Posterior vena cava (tissue), 2 donors: Measurements from ENCODE around the gene FAM53B. TPM values are rescaled to one million over a fixed set of nuclear protein-coding genes. Genes with fewer than 3 reads are reported as not detected.
"Not testable (repeated sequence)": the region's sequence is repeated elsewhere in the genome, so short reads cannot be mapped to it uniquely, and the experiment has no call there.

ENCODE experiments used
- DNase-seq: peaks from one replicate; pipeline ENCODE4 v3.0.0-alpha.2; 2020; ENCODE audit warnings: low spot score
- intact Hi-C, 2 donors: fragments of 100-400 bp; cut with DNase I; formaldehyde crosslinking; loops; one replicate each; pipeline versions ENCODE4 v1.14.1 to v1.14.2; 2022 to 2023
- long read RNA-seq, 2 donors: library from polyadenylated mRNA; unstranded; transcript quantifications; one replicate each; pipeline ENCODE4 v2.0.0, GENCODE V29; 2020 to 2021
- total RNA-seq, 2 donors: library from RNA; stranded (reverse); fragmentation: NEBNext Ultra II Directional; extraction: Animal tissue kit (Norgen Biotek cat#: 25700); gene quantifications; one replicate each; pipeline ENCODE4 v1.2.1, GENCODE V29; 2021
- donor health status: DM: yes; HTN: yes; CAD: no.
- donor health status: DM: yes; HTN: yes; CAD: no.

The FAM53B gene, protein sequence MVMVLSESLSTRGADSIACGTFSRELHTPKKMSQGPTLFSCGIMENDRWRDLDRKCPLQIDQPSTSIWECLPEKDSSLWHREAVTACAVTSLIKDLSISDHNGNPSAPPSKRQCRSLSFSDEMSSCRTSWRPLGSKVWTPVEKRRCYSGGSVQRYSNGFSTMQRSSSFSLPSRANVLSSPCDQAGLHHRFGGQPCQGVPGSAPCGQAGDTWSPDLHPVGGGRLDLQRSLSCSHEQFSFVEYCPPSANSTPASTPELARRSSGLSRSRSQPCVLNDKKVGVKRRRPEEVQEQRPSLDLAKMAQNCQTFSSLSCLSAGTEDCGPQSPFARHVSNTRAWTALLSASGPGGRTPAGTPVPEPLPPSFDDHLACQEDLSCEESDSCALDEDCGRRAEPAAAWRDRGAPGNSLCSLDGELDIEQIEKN
- total RNA-seq, result 10 to 100 TPM; 15.6 to 21.4 TPM
- long read RNA-seq, donor 1, full-length matches to known transcripts, result 1 of 7 reads
- long read RNA-seq, donor 1, partial matches to known transcripts, result 0 of 7 reads
- long read RNA-seq, donor 1, other reads (novel, unspliced or antisense), result 6 of 7 reads
- long read RNA-seq, donor 2, partial matches to known transcripts, result 0 of 13 reads
- long read RNA-seq, donor 2, other reads (novel, unspliced or antisense), result 13 of 13 reads

DNA sequence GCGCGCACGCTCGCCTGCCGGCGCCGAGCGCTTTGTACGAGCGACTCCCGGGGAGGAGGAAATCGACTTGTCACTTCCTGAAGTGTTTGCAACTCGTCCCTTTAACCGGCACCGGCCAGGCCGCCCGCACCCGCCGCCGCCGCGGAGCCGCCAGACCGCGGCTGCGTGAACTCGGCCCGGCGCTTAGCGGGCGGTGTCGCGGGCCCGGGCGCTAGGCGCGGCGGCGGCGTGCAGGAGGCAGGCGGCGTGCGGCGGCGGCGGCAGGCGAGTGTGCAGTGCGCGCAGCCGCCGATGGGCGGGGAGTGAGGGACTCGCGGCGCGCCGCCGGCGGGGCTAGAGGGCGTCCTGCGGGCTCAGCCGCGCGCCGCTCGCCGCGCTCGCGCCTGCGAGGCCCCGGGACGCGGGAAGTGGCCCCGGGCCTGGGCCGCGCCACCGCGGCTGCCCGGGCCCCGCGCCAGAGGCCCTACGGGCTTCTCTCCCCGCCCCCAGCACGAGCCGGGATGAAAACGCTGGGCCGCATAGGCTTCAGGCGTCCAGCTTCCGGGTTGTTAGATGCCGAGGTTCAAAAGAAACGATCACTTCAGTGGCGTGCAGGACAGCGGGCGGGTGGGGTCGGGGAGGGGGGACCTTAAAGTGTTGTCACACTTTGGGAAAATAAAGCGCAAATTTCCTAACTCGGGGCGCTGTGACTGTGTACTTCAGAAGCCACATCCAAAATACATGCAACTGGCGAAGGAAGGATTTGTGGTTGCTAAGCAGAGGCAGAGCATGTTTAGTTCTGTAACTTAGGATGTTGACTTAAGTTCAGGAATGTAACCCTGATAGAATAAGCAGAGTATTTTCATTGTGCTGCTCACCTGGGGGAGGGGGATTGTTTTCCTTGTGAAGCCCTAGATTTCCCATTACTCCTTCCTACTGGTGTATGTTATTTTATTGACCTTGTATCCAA is at the start of gene FAM53B:
Gene FAM53B (minus strand): TSS at position 277 of the 949 bp plus-strand sequence. CDS start 37,665 bp downstream, outside the sequence.
- intact Hi-C loops, result loop anchor here in 1 of 2 donors (5.0 kb wide), 3 partner anchors 42 to 212 kb away; no protein-coding TSS in a partner anchor
- DNase-seq, result peak; percentile 94

DNA sequence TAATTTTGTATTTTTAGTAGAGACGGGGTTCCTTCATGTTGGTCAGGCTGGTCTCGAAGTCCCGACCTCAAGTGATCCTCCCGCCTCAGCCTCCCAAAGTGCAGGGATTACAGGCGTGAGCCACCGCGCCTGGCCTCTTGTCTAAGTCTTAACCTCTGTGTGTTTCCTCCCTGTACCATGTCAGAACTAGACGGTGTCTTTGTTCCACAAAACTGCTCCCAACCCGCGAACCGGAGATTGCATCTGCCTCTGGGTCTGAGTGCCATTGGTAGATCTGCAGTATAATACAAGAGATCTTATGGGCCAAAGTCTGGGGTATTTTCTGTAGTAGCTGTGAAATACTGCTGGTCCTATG is 48.8 kb upstream of the FAM53B start:
- intact Hi-C loops, result no loop called here
- no peak for DNase-seq

DNA sequence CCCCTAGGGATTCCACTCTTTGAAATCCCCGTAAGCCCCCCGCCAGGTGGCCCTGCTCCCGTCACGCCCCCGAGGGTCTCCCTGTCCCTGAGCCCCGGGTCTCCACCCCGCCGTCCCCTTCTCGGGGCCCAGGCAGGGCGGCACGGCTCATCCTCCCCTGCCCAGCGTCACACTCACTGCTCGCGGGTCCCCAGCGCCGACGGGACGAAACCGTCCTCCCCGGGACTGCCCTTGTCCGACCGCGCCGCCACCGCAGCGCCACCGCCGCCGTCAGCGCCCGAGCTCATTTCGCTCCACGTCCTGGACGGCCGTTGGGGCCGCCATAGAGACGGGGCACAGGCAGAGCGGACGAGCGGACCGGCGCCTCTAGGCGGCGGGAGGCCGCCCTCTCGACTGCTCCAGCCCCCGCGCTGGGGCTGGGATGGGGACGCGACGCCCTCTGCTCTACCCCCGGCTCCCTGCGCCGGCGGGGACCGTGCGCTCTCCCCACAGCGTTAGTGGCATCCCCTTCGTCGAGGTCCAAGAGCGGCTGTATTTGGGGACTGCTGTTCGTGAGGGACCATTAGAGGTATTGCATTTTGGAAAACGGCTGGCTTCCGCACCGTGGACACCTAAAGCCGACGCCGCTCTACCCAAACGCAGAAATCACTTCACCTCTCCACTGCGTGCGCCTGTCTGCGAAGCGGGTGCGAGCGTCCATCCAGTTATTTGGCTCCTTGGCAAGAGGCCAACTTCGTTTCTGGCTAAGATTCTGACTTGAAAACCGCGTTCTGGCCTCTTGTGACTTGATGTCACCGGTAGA is 47.6 kb upstream of the FAM53B start, which contains the start of gene EEF1AKMT2:
Gene EEF1AKMT2 (minus strand): TSS at position 341 of the 802 bp plus-strand sequence. CDS start 54 bp downstream, at position 287.
- intact Hi-C loops, result no loop called here
- peak; percentile 95 for DNase-seq

DNA sequence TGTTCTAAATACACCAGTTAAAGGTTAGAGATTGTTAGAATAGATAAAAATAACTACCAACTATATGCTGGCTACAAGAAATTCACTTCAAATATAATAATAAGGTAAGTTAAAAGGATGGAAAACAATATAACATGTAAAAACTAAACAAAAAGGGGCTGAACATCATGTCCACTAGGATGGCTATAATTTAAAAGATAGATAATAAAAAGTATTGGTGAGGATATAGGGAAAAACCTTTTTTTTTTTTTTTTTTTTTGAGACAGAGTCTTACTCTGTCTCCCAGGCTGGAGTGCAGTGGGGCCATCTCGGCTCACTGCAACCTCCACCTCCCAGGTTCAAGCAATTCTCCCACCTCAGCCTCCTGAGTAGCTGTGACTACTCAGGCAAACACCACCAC is 38.7 kb upstream of the FAM53B start:
- intact Hi-C loops, DNase-seq: not testable (repeated sequence)

DNA sequence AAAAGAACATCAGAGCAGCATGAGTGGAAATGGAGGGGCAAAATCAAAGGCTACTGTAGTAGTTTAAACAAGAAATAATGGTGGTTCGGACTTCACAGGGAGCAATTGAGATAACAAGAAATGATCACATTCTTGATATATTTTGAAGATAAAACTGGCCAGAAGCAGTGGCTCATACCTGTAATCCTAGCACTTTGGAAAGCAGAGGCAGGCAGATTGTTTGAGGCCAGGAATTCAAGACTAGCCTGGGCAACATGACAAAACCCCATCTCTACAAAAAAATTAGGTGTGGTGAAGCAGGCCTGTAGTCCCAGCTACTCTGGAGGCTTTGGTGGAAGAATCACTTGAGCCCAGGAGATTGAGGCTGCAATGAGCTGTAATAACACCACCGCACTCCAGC is 24.6 kb upstream of the FAM53B start:
- DNase-seq, result no peak
- intact Hi-C loops, result no loop called here

DNA sequence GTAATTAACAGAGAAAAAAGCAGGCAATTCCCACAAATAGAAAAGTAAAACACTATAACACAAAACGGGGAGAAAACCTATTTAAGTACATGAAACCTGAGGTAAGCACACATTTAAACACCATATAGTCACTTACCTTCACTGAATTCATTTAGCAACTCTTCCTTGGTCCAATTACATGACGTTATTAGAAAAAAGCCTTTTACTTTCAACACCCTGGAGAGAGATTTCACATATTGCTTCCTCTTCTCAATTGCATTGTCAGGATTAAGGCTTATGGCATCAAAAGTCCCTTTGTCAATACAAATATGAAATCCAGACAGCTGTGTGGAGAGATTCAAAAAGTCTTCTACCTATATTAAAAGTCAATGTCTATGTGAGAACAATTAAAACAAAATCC is 21.1 kb upstream of the FAM53B start:
- DNase-seq, result no peak
- intact Hi-C loops, result no loop called here

DNA sequence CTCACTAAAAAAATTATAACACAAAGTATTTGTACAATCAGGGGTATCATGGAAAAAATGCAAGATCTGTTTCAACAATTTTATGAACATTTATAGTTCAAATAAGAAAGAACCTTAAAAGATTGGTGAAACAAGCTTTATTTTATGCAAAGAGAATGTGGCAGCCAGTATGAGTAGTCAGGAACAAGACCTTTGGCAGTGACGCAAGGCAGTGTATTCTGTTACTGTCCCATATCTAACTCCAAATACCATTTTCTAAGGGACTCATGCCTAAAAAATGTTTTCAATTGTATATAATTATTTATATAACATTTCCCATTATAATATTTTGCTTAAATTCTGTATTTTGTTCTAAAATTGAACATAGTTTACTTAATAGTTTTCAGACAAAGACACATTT is 19.1 kb upstream of the FAM53B start:
- no peak for DNase-seq
- intact Hi-C loops, result no loop called here

DNA sequence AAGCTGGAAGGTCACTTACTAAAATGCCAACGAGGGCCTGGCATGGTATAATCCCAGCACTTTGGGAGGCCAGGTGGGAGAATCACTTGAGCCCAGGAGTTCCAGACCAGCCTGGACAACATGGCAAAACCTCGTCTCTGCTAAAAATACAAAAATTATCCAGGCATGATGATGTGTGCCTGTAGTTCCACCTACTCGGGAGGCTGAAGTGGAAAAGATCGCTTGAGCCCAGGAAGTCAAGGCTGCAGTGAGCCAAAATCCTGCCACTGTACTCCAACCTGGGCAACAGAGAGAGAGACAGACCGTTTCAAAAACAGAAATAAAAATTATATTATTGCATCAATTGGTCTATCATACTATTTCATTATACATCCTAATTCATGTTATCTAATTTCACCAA is 18.1 kb upstream of the FAM53B start:
- DNase-seq, result no peak
- intact Hi-C loops, result no loop called here

DNA sequence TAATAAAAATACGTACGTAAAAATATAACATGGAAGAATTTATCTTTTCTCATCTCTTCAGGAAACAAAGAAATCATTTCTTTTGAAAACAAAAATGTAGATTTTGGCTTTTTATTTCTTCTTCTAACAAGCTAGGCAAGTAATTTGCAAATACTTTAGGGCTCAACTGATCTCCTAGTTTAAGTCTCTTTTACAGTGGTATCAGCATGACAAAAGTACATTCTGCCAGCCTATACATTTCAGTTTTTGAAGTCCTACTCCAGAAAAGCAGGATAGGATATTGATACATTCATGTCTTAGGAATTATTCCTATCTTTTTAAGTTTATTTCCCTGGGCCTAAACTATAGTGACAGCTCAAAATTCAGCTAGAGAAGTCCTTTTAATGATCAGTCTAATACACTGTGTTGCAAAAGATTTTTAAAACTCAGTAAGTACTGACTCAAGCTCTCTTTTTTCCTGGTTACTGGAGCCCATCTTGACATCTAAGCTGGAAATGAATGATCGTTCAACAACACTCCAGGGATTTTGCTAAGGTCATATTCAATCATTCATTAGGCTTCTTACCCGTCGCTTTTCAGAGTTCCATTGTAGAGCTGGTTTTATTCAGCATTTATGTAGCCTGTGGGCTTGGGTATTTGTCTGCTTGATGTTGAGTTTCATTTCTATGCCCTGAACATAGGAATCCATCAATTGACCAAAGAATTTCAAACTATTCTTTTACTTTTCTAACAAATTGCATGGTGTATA is 12.2 kb upstream of the FAM53B start:
- intact Hi-C loops, result no loop called here
- DNase-seq, result no peak

DNA sequence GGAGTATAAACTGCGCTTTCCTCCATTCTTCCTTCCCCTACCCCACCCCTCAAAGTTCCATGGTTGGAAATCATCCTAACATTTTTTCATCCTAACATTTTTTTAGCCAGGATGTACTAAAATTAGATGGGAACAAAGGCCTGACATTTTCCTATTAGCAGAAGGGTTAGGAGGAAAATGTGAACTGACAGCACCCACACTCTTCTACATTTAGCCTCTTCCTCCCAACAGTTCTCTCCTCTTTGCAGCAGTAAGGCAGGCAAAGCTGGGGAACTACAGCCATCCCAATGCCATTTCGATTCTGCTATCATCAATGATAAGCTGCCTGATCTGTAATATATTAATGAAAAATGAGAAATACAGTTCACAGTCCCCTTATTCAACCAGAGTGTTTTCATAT is 11.4 kb upstream of the FAM53B start:
- DNase-seq, result no peak
- intact Hi-C loops, result no loop called here

DNA sequence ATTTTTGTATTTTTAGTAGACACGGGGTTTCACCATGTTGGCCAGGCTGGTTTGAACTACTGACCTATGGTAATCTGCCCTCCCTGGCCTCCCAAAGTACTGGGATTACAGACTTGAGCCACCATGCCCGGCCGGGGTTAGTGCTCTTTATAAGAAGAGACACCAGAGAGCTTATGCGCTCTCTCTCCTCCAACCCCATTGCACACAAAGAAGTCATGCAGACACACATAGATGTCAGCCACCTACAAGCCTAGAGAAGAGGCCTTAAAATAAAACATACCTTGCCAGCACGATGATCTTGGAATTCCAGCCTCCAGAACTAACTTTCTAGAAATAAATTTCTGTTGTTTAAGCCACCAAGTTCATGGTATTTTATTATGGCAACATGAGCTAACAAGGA is 10.0 kb upstream of the FAM53B start:
- intact Hi-C loops, result loop anchor here in 1 of 2 donors (5.0 kb wide), 1 partner anchor 562 kb away; no protein-coding TSS in a partner anchor
- no peak for DNase-seq

DNA sequence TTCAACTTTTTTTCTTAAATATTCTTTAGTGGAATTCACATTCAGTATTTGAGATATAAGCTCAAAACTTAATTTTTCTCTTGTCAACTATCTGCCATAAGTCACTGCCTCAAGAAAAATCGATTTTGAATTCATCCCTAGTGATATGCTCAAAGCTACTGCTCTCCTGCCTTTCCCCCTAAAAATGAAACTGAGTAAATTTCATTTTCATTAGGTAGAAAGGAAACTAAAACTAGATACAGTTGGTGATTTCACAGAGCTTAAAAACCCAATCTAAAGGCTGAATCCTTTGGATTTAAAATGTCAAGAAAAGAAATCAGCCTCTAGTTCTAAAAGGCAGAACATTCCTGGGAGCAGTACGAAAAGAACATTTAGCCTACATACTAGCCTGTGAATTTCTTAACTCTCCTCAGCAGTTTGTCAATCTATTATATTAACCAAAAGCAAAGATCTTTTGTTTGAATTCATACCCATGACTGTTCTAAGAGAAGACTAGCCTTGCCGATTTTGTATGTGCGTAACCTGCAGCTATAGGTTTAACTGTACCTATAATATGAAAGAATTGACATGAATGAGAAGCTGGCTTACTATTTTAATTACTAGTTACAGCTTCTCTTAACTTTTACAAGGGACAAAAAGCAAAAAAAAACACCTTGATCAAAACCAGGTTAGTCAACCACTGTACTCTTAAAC is 4.9 kb upstream of the FAM53B start:
- no peak for DNase-seq
- intact Hi-C loops, result no loop called here

DNA sequence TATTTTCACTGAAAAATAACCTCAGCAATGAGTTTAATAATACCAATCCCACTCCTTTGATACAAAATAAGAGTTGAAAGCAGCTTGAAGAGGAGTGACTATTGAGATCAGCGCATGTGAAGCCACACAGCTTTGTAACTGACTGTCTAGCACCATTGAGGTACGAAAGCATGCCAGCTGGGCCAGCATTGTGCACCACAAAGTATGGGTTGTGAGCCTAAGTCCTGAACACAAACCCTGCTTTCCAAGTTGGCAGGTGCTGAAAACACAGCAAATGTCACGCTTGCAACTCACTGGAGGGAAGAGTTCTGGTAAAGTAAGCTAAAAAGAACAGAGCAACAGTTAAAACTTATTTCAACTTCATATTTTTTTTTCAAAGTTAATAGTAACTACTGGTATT is 4.0 kb upstream of the FAM53B start:
- DNase-seq, result no peak
- intact Hi-C loops, result no loop called here

DNA sequence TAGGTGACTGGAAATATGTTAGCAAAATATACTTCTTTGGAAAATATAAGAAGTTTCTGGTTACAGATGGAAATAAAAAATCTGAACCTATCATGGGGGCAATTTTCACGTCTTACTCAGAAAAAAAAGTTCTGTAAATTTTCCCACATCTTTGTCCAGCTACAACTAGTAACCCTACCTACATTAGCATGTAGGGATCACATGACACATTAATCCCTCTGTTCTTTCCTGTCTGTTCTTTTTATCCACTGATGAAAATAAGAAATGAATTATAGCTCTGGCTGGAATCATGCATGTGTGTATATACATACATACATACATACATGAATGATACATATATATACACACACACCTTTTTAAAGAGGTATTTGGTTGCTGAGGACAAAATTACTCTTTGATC is 3.6 kb upstream of the FAM53B start:
- no peak for DNase-seq
- intact Hi-C loops, result no loop called here

DNA sequence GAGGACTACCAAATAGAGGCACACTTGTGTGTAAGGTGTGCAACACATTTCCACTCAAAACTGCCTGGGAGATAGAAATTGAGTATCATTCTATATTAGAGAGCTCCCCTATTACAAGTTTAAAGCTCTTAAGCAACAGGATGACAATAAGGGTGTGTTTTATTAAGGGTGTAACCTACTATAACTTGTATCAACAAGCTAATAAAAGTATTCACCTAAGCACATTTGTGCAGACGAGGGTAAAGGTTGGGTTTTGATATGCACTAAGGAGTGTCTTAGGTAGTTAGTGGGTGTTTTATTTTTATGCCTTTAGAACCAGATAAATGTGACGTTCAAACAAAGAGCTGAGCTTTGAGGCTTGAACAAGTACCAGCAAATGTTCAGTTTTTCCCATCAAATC is 2.8 kb upstream of the FAM53B start:
- intact Hi-C loops, result no loop called here
- DNase-seq, result no peak

DNA sequence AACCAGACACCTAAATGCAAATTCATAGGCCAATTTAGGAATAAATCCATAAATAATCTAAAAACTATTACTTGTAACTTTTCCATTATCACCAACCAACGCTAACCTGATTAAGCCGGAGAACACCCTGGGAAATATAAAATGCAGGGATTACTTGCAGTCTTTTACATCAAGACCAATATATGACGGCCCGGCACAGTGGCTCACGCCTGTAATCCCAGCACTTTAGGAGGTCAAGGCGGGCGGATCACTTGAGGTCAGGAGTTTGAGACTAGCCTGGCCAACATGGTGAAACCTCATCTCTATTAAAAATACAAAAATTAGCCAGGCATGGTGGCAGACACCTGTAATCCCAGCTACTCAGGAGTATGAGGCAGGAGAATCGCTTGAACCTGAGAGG is 2.3 kb upstream of the FAM53B start:
- DNase-seq, intact Hi-C loops: not testable (repeated sequence)

DNA sequence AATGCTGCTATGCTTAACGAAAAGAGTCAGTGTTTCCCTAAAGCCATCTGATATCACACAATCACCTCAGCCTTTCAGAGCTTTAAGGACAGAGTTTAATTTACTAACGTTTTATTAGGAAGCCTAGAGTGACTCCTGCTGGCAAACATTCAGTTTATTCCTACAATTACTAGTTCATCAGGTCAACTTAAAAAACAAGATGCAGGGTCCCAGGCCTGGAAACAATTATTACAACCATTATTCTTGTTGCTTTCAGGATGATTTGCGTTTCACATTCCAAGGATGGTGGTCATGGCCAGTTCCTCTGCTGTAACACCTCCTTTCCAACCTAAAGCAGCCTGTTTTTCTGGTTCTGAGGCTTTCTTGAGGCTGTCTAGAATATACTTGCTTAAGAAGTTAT is 1.5 kb upstream of the FAM53B start:
- DNase-seq, result no peak
- intact Hi-C loops, result no loop called here

DNA sequence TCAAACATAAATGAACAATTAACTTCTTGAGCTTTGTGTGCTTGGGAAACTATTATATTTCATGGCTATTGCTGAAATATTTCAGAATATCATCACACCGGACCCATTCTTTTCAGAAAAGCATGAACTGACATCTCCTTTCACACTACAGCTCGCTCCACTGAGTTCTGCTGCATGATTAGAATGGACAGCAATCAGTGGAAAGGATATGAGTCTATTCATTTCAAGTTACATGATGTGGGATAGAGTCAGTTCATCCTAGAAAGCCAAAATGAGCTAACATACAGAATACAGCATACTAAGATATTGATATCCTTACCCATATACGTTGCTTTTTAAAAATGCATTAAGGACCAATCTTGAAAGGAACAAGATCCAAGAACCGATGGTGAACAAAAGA is 1.1 kb upstream of the FAM53B start:
- intact Hi-C loops, result no loop called here
- DNase-seq, result no peak
